Skeletal muscle satellite cell (primary cell): ENCODE measurements around the gene TMEM145.
"Not testable (repeated sequence)": the region's sequence is repeated elsewhere in the genome, so short reads cannot be mapped to it uniquely, and the experiment has no call there.

ENCODE experiments used
- H3K27me3 ChIP-seq: 2 replicates; pipeline ENCODE4 v1.7.0; 2013; ENCODE audit warnings: low read length; ENCODE audit not compliant: control insufficient read depth, insufficient read depth
- H3K36me3 ChIP-seq: 2 replicates; pipeline ENCODE4 v1.7.0; 2013; ENCODE audit warnings: mild to moderate bottlenecking, control low read depth, low read length; ENCODE audit not compliant: insufficient read depth
- H3K4me1 ChIP-seq: 2 replicates; pipeline ENCODE4 v1.7.0; 2013; ENCODE audit warnings: low read length; ENCODE audit not compliant: control insufficient read depth, insufficient read depth
- H3K4me2 ChIP-seq: 2 replicates; pipeline ENCODE4 v1.7.0; 2013; ENCODE audit warnings: mild to moderate bottlenecking, low read length
- H3K4me3 ChIP-seq: 2 replicates; pipeline ENCODE4 v1.7.0; 2013; ENCODE audit warnings: low read length
- H3K9ac ChIP-seq: 2 replicates; pipeline ENCODE4 v1.7.0; 2013; ENCODE audit warnings: mild to moderate bottlenecking, low read depth, low read length, moderate library complexity
- H3K9me3 ChIP-seq: replicated peaks from 2 replicates; pipeline ENCODE4 v1.7.0; 2013; ENCODE audit warnings: mild to moderate bottlenecking, control low read depth, low read length

Gene TMEM145

GRCh38 chr19:42324655-42325307 lies 11.7 kb downstream of the TMEM145 start:
- Histone ChIP-seq H3K4me3 (peak overlapping the region; percentile 2), H3K9ac (no peak overlapping the region), H3K4me1 (peaks cover 16% of the 10 kb centered on the region)

GRCh38 chr19:42325308-42325895 lies 12.3 kb downstream of the TMEM145 start, which contains the start of gene MEGF8:
Gene MEGF8 (plus strand): TSS chr19:42325635. CDS start chr19:42326244, 609 bp downstream.
- Histone ChIP-seq H3K4me3 (peak within 1 kb of the TSS; percentile 92), H3K36me3 (no peaks in the 10 kb centered on the region), H3K9ac (peak within 1 kb of the TSS; percentile 96), H3K4me1 (peaks cover 16% of the 10 kb centered on the region), H3K27me3 (peaks cover 31% of the 10 kb centered on the region), H3K4me2 (peak within 1 kb of the TSS; percentile 100), H3K9me3 (no peaks in the 10 kb centered on the region)

More at GRCh38 chr19:42324655-42325307, 11.7 kb downstream of the TMEM145 start:
- Histone ChIP-seq H3K27me3 (peaks cover 31% of the 10 kb centered on the region), H3K9me3 (no peaks in the 10 kb centered on the region), H3K36me3 (no peaks in the 10 kb centered on the region), H3K4me2 (peak overlapping the region; percentile 73)

GRCh38 chr19:42325896-42326771 lies 13.0 kb downstream of the TMEM145 start:
- Histone ChIP-seq H3K9ac (peak overlapping the region; percentile 96), H3K4me2 (peak overlapping the region; percentile 100), H3K9me3 (no peaks in the 10 kb centered on the region), H3K4me3 (peak overlapping the region; percentile 92), H3K4me1 (peaks cover 16% of the 10 kb centered on the region), H3K36me3 (no peaks in the 10 kb centered on the region), H3K27me3 (peaks cover 31% of the 10 kb centered on the region)

- peaks cover 26% of the 10 kb centered on the region for H3K27me3 ChIP-seq
- H3K4me1 ChIP-seq: peaks cover 16% of the 10 kb centered on the region
- no peaks in the 10 kb centered on the region for H3K9me3 ChIP-seq
- no peak overlapping the region for H3K4me3 ChIP-seq
- H3K36me3 ChIP-seq: no peaks in the 10 kb centered on the region
- peak overlapping the region; percentile 100 for H3K4me2 ChIP-seq
- H3K9ac ChIP-seq: no peak overlapping the region
Measured at GRCh38 chr19:42326969-42327368, 13.9 kb downstream of the TMEM145 start.

GRCh38 chr19:42327381-42327780 lies 14.3 kb downstream of the TMEM145 start:
- no peak overlapping the region for H3K9ac ChIP-seq
- H3K27me3 ChIP-seq: peaks cover 22% of the 10 kb centered on the region
- no peaks in the 10 kb centered on the region for H3K9me3 ChIP-seq
- H3K4me2 ChIP-seq: peak overlapping the region; percentile 100
- peaks cover 16% of the 10 kb centered on the region for H3K4me1 ChIP-seq
- H3K4me3 ChIP-seq: no peak overlapping the region
- no peaks in the 10 kb centered on the region for H3K36me3 ChIP-seq

GRCh38 chr19:42328106-42328505 lies 15.0 kb downstream of the TMEM145 start:
- H3K4me2 ChIP-seq: no peak overlapping the region
- H3K4me1 ChIP-seq: peaks cover 16% of the 10 kb centered on the region
- H3K9me3 ChIP-seq: no peaks in the 10 kb centered on the region
- H3K4me3 ChIP-seq: no peak overlapping the region
- no peaks in the 10 kb centered on the region for H3K36me3 ChIP-seq
- H3K9ac ChIP-seq: no peak overlapping the region
- peaks cover 18% of the 10 kb centered on the region for H3K27me3 ChIP-seq

GRCh38 chr19:42328854-42329253 lies 15.7 kb downstream of the TMEM145 start:
- no peak overlapping the region for H3K4me2 ChIP-seq
- peaks cover 10% of the 10 kb centered on the region for H3K27me3 ChIP-seq
- H3K9ac ChIP-seq: no peak overlapping the region
- peaks cover 16% of the 10 kb centered on the region for H3K4me1 ChIP-seq
- no peaks in the 10 kb centered on the region for H3K9me3 ChIP-seq
- H3K36me3 ChIP-seq: no peaks in the 10 kb centered on the region
- no peak overlapping the region for H3K4me3 ChIP-seq

- H3K9ac ChIP-seq: no peak overlapping the region
- peaks cover 12% of the 10 kb centered on the region for H3K4me1 ChIP-seq
- H3K9me3 ChIP-seq: no peaks in the 10 kb centered on the region
- no peak overlapping the region for H3K4me3 ChIP-seq
- no peaks in the 10 kb centered on the region for H3K27me3 ChIP-seq
- H3K4me2 ChIP-seq: no peak overlapping the region
- H3K36me3 ChIP-seq: no peaks in the 10 kb centered on the region
Measured at GRCh38 chr19:42330241-42330711, 17.2 kb downstream of the TMEM145 start.

GRCh38 chr19:42331333-42331732 lies 18.2 kb downstream of the TMEM145 start:
- H3K27me3 ChIP-seq, H3K4me3 ChIP-seq, H3K36me3 ChIP-seq, H3K9me3 ChIP-seq, H3K4me2 ChIP-seq, H3K9ac ChIP-seq, H3K4me1 ChIP-seq: not testable (repeated sequence)

GRCh38 chr19:42332059-42332458 lies 18.9 kb downstream of the TMEM145 start:
- Histone ChIP-seq H3K4me2 (no peak overlapping the region), H3K9me3 (no peaks in the 10 kb centered on the region), H3K36me3 (peaks cover 1% of the 10 kb centered on the region), H3K27me3 (no peaks in the 10 kb centered on the region), H3K4me3 (no peak overlapping the region), H3K4me1 (peaks cover 2% of the 10 kb centered on the region), H3K9ac (no peak overlapping the region)

- Histone ChIP-seq H3K4me3 (no peak overlapping the region), H3K9me3 (no peaks in the 10 kb centered on the region), H3K4me2 (no peak overlapping the region), H3K9ac (no peak overlapping the region), H3K4me1 (no peaks in the 10 kb centered on the region), H3K36me3 (peaks cover 3% of the 10 kb centered on the region), H3K27me3 (no peaks in the 10 kb centered on the region)
Measured at GRCh38 chr19:42333018-42333417, 19.9 kb downstream of the TMEM145 start.
